ENCODE measurements around the gene HOXA9.

The HOXA9 gene

GRCh38 chr7:27187475-27188385 is 22.4 kb upstream of the HOXA9 start:
- ChIA-PET POLR2A (no interaction called here), CTCF (interaction anchor here (1.1 to 5.1 kb wide), 2 partner anchors 8 to 909 kb away, joined by 3 to 41 read pairs; no protein-coding TSS in a partner anchor)
- no peak for DNase-seq (ENCODE audit: extremely low spot score)
- no peak for TF ChIP-seq CTCF (IDR thresholded peaks at IDR 0.05; ENCODE audit: control extremely low read depth, extremely low read depth, low read depth, missing control alignments)

- CTCF ChIA-PET = interaction anchor here (1.1 to 5.1 kb wide), 3 partner anchors 9 to 909 kb away, joined by 3 to 41 read pairs (median 9); no protein-coding TSS in a partner anchor
- TF ChIP-seq CTCF (IDR thresholded peaks at IDR 0.05; ENCODE audit: control extremely low read depth, extremely low read depth, low read depth, missing control alignments) = no peak
- no peak for DNase-seq (ENCODE audit: extremely low spot score)
- POLR2A ChIA-PET = no interaction called here
Observed at GRCh38 chr7:27186668-27187474, 21.5 kb upstream of the HOXA9 start.

GRCh38 chr7:27185854-27186667 is 20.7 kb upstream of the HOXA9 start:
- DNase-seq (ENCODE audit: extremely low spot score) = no peak
- no peak for TF ChIP-seq CTCF (IDR thresholded peaks at IDR 0.05; ENCODE audit: control extremely low read depth, extremely low read depth, low read depth, missing control alignments)
- ChIA-PET POLR2A (no interaction called here), CTCF (interaction anchor here (1.1 to 5.1 kb wide), 4 partner anchors 9 to 910 kb away, joined by 3 to 41 read pairs (median 6); no protein-coding TSS in a partner anchor)

- no peak for TF ChIP-seq CTCF (IDR thresholded peaks at IDR 0.05; ENCODE audit: control extremely low read depth, extremely low read depth, low read depth, missing control alignments)
- no peak for DNase-seq (ENCODE audit: extremely low spot score)
- ChIA-PET CTCF (interaction anchor here (1.1 to 5.1 kb wide), 2 partner anchors 10 to 26 kb away, joined by 3 to 41 read pairs; no protein-coding TSS in a partner anchor), POLR2A (no interaction called here)
Observed at GRCh38 chr7:27185013-27185853, 19.9 kb upstream of the HOXA9 start, which contains the start of gene HOXA11. Gene HOXA11 (minus strand): TSS chr7:27185232. CDS start chr7:27185144, 88 bp downstream.

GRCh38 chr7:27184337-27185012 is 19.1 kb upstream of the HOXA9 start:
- DNase-seq (ENCODE audit: extremely low spot score) = no peak
- no peak for TF ChIP-seq CTCF (IDR thresholded peaks at IDR 0.05; ENCODE audit: control extremely low read depth, extremely low read depth, low read depth, missing control alignments)
- CTCF ChIA-PET = interaction anchor here (5.1 kb wide), 1 partner anchor 11 kb away, joined by 41 read pairs; no protein-coding TSS in a partner anchor
- POLR2A ChIA-PET = no interaction called here
